NB4 (cell line): Measurements from ENCODE around the gene PAPSS1.

Experiments used
- MYC ChIP-seq: IDR thresholded peaks from 2 replicates; pipeline ENCODE4 v1.6.1; 2011; ENCODE audit warnings: low read depth, low read length
- POLR2A ChIP-seq: IDR thresholded peaks from 2 replicates; pipeline ENCODE4 v1.6.1; 2011; ENCODE audit warnings: mild to moderate bottlenecking; ENCODE audit not compliant: insufficient read length; ENCODE audit errors: extremely low read depth
- TF ChIP-seq, protein P1 (sequence below): IDR thresholded peaks from one replicate; pipeline ENCODE4 v1.5.1; 2012; ENCODE audit warnings: low read depth, low read length

- TF ChIP-seq, protein P1, sequence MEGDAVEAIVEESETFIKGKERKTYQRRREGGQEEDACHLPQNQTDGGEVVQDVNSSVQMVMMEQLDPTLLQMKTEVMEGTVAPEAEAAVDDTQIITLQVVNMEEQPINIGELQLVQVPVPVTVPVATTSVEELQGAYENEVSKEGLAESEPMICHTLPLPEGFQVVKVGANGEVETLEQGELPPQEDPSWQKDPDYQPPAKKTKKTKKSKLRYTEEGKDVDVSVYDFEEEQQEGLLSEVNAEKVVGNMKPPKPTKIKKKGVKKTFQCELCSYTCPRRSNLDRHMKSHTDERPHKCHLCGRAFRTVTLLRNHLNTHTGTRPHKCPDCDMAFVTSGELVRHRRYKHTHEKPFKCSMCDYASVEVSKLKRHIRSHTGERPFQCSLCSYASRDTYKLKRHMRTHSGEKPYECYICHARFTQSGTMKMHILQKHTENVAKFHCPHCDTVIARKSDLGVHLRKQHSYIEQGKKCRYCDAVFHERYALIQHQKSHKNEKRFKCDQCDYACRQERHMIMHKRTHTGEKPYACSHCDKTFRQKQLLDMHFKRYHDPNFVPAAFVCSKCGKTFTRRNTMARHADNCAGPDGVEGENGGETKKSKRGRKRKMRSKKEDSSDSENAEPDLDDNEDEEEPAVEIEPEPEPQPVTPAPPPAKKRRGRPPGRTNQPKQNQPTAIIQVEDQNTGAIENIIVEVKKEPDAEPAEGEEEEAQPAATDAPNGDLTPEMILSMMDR, result no peak
- TF ChIP-seq MYC (no peak), POLR2A (no peak)
Measured at GRCh38 chr4:107600436-107600835, 119.6 kb downstream of the PAPSS1 start.
